ENCODE data around the gene MT1A.
"Not testable (repeated sequence)": the region's sequence is repeated elsewhere in the genome, so short reads cannot be mapped to it uniquely, and the experiment has no call there.

Gene MT1A

DNA sequence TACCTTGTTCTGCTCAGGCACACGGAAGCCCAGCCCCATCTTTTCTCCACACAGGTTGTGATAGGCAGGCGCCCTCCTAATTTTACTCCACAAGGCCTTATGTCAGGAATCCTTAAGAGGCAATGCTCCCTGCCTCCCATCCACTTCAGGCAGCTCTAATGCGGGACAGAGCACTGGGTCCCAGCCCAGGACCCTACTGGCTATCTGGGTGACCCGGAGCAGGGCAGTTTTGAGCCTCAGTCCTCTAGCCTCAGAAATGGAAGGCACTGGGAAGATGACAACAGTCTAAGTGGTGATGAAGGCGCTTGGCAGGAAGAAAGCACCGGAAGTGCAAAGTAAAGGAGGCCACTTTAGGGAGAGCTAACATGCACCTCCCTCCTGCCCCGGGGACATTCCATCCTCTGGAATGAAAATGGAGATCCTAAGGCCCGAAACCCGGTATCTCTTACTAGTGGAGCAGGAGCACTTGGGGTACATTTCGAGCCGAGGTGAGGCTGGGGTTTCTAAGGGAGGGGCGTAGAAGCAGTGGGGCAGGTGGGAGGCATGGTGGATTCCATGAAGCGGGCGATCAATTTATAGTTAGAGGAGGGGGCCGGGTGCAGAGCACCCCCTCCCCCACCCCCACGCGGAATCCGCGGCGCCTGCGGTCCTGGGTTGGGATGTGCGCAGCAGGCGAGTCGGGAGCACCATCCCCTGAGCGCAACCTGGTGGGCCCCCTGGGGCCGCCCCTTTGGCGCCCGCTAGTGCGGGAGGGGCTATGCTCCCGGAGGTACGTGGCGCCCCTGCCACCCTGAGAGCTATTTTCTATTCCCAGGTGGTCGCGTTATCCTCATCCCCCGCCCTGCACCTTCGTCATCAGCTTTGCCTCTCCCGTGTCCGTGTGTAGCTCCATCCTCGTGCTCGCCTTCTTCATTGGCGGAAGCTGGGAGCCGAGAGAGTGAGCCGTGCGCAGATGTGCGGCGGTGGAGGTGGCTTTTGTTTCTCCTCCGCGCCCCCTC is 24.2 kb downstream of the MT1A start:
- ATAC-seq: no peak
- no peak for TF ChIP-seq OSR1 (CRISPR knock-in tag; IDR thresholded peaks at IDR 0.05)

DNA sequence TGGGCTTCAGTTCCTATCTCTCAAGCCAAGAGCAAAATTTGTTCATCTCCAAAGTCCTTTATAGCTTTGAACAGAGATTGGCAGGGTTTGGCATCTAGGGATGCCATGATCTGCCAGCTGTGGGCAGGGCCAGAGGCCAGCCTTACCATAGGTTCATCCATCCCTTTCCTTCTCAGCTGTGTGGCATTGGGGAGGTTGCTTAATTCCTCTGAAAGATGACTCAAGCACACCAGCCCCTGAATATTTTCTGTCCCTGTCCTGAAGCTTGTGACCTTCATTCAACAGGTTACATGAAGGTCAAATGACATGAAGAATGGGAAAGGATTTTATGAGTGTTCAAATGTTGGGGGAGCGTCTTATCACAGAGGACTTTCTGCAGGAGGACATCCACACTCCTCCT is 26.0 kb downstream of the MT1A start:
- TF ChIP-seq ZNF70 (CRISPR knock-in tag; IDR thresholded peaks at IDR 0.05) (no peak), ARNTL (CRISPR knock-in tag; IDR thresholded peaks at IDR 0.05; ENCODE audit: borderline replicate concordance, low read depth) (no peak), ZFP30 (CRISPR knock-in tag; IDR thresholded peaks at IDR 0.05) (no peak), TOX (CRISPR knock-in tag; IDR thresholded peaks at IDR 0.05; ENCODE audit: borderline replicate concordance) (no peak), ZNF8 (CRISPR knock-in tag; IDR thresholded peaks at IDR 0.05) (no peak), BACH2 (CRISPR knock-in tag; IDR thresholded peaks at IDR 0.05; ENCODE audit: borderline replicate concordance) (no peak), ISL1 (CRISPR knock-in tag; IDR thresholded peaks at IDR 0.05) (no peak), ESRRG (CRISPR knock-in tag; IDR thresholded peaks at IDR 0.05) (no peak), OSR1 (CRISPR knock-in tag; IDR thresholded peaks at IDR 0.05) (no peak), CSDC2 (CRISPR knock-in tag; IDR thresholded peaks at IDR 0.05) (no peak), GLIS3 (CRISPR knock-in tag; IDR thresholded peaks at IDR 0.05) (no peak)
- TF ChIP-seq, protein P1, sequence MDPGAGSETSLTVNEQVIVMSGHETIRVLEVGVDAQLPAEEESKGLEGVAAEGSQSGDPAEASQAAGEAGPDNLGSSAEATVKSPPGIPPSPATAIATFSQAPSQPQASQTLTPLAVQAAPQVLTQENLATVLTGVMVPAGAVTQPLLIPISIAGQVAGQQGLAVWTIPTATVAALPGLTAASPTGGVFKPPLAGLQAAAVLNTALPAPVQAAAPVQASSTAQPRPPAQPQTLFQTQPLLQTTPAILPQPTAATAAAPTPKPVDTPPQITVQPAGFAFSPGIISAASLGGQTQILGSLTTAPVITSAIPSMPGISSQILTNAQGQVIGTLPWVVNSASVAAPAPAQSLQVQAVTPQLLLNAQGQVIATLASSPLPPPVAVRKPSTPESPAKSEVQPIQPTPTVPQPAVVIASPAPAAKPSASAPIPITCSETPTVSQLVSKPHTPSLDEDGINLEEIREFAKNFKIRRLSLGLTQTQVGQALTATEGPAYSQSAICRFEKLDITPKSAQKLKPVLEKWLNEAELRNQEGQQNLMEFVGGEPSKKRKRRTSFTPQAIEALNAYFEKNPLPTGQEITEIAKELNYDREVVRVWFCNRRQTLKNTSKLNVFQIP (CRISPR knock-in tag; IDR thresholded peaks at IDR 0.05; ENCODE audit: borderline replicate concordance, low read depth): no peak
- TF ChIP-seq, protein P2, sequence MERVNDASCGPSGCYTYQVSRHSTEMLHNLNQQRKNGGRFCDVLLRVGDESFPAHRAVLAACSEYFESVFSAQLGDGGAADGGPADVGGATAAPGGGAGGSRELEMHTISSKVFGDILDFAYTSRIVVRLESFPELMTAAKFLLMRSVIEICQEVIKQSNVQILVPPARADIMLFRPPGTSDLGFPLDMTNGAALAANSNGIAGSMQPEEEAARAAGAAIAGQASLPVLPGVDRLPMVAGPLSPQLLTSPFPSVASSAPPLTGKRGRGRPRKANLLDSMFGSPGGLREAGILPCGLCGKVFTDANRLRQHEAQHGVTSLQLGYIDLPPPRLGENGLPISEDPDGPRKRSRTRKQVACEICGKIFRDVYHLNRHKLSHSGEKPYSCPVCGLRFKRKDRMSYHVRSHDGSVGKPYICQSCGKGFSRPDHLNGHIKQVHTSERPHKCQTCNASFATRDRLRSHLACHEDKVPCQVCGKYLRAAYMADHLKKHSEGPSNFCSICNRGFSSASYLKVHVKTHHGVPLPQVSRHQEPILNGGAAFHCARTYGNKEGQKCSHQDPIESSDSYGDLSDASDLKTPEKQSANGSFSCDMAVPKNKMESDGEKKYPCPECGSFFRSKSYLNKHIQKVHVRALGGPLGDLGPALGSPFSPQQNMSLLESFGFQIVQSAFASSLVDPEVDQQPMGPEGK (CRISPR knock-in tag; IDR thresholded peaks at IDR 0.05; ENCODE audit: borderline replicate concordance): no peak
- TF ChIP-seq, protein P3, sequence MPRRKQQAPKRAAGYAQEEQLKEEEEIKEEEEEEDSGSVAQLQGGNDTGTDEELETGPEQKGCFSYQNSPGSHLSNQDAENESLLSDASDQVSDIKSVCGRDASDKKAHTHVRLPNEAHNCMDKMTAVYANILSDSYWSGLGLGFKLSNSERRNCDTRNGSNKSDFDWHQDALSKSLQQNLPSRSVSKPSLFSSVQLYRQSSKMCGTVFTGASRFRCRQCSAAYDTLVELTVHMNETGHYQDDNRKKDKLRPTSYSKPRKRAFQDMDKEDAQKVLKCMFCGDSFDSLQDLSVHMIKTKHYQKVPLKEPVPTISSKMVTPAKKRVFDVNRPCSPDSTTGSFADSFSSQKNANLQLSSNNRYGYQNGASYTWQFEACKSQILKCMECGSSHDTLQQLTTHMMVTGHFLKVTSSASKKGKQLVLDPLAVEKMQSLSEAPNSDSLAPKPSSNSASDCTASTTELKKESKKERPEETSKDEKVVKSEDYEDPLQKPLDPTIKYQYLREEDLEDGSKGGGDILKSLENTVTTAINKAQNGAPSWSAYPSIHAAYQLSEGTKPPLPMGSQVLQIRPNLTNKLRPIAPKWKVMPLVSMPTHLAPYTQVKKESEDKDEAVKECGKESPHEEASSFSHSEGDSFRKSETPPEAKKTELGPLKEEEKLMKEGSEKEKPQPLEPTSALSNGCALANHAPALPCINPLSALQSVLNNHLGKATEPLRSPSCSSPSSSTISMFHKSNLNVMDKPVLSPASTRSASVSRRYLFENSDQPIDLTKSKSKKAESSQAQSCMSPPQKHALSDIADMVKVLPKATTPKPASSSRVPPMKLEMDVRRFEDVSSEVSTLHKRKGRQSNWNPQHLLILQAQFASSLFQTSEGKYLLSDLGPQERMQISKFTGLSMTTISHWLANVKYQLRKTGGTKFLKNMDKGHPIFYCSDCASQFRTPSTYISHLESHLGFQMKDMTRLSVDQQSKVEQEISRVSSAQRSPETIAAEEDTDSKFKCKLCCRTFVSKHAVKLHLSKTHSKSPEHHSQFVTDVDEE (CRISPR knock-in tag; IDR thresholded peaks at IDR 0.05): no peak
- TF ChIP-seq, protein P4, sequence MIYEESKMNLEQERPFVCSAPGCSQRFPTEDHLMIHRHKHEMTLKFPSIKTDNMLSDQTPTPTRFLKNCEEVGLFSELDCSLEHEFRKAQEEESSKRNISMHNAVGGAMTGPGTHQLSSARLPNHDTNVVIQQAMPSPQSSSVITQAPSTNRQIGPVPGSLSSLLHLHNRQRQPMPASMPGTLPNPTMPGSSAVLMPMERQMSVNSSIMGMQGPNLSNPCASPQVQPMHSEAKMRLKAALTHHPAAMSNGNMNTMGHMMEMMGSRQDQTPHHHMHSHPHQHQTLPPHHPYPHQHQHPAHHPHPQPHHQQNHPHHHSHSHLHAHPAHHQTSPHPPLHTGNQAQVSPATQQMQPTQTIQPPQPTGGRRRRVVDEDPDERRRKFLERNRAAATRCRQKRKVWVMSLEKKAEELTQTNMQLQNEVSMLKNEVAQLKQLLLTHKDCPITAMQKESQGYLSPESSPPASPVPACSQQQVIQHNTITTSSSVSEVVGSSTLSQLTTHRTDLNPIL (CRISPR knock-in tag; IDR thresholded peaks at IDR 0.05; ENCODE audit: low read depth): no peak
- TF ChIP-seq, protein P5, sequence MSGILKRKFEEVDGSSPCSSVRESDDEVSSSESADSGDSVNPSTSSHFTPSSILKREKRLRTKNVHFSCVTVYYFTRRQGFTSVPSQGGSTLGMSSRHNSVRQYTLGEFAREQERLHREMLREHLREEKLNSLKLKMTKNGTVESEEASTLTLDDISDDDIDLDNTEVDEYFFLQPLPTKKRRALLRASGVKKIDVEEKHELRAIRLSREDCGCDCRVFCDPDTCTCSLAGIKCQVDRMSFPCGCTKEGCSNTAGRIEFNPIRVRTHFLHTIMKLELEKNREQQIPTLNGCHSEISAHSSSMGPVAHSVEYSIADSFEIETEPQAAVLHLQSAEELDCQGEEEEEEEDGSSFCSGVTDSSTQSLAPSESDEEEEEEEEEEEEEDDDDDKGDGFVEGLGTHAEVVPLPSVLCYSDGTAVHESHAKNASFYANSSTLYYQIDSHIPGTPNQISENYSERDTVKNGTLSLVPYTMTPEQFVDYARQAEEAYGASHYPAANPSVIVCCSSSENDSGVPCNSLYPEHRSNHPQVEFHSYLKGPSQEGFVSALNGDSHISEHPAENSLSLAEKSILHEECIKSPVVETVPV (CRISPR knock-in tag; IDR thresholded peaks at IDR 0.05): no peak

DNA sequence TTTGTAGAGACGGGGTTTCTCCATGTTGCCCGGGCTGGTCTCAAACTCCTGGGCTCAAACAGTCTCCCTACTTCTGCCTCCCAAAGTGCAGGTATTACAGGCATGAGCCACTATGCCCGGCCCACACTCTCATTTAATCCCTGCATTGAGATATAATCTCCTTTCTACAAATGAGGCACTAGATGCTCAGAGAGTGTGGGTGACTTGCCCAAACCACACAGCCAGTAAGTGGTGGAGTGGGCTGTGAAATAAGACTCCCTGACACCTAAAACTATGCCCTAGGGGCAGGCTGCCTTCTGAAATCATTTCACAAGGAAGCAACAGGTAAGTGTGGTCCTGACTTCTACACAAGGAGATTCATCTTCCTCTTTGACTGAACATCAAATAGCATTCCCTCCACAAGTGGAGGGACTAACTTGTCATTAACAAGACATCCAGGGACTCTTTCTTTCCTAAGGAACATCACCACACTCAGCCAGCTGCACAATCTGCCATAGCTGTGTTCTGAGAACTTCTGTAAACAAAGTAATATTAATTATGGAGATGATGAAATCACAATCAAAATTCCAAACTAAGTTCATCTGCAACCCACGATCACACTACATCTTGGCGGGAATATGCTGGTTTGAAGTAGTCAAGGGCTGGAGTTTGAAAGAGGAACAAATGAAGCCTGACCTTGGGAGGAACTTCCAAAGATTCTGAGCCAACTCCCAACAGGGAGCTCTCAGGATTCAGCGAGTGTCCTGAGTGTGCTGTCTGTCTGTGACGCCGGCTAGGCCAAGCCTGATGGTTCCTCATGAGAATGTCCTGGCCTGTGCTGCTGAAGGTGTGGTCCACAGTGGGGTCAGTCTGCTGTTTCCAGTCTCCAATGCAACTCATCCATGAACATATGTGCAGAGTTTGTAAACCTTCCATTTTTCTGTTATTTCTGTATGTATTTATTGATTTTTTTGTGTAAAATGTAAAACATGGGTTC is 27.1 kb downstream of the MT1A start:
- not testable (repeated sequence) for ATAC-seq

More for the DNA sequence above, 26.0 kb downstream of the MT1A start:
- ATAC-seq: no peak
